ENCODE measurements around the gene RNF130. TPM values are rescaled to one million over a fixed set of nuclear protein-coding genes. Genes with fewer than 3 reads are reported as not detected.

The RNF130 gene
- polyA plus RNA-seq, 1 donor from 2014 or later, result 48.7 TPM

DNA sequence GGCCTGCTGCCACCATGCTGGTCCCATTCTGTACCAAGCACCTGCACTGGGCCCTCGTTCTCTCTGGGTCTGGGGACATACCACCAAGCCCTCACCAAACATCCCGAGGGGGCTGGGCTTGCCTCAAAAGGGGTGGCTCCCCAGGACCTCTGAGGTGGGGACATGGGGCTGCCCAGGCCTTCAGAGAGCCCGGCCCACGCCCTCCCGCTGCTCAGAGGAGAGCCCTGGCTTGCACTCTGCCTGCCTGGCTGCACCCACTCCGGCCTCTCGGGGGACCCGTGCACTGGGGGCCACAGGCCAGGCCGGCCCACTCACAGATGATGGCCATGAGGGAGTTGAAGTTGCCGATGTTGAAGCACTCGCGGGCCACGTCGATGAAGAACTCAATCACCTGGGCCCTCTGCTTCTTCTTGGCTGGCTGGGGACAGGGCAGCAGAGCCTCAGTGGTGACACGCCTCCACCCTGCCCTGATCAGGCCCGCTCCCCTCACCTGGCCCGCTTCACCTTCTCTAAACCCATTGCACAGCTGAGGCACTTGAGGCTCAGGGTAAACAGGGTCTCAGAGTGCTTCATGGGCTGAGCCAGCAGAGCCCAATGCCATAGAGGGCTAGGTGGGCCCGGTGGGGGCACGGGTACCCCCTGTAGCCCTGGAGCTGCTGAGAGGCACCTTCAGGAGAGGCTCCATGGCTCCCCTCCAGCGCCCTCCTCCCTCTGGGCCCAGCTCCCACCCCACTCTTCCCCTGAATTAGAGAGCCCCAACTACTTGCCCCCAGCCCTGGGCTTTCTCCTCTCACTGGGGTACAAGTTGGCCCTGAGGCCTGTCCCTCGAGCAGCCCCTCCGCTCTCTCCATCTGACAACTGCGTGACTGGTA lies 47.7 kb upstream of the RNF130 start:
- Histone ChIP-seq H3K27ac (ENCODE audit: low read length) (no peak overlapping the region), H3K4me2 (ENCODE audit: low read length) (no peak overlapping the region), H3K9ac (ENCODE audit: low read length) (no peak overlapping the region), H3K9me2 (ENCODE audit: insufficient read depth, low read length) (no peaks in the 10 kb centered on the region), H2AFZ (ENCODE audit: low read depth, low read length) (no peak overlapping the region), H4K20me1 (ENCODE audit: insufficient read depth) (no peaks in the 10 kb centered on the region), H3K79me2 (replicated peaks; ENCODE audit: insufficient read depth, low read length) (no peaks in the 10 kb centered on the region), H3K4me3 (ENCODE audit: low read length) (no peak overlapping the region), H3K36me3 (ENCODE audit: insufficient read depth, low read length) (no peaks in the 10 kb centered on the region), H3K9me3 (ENCODE audit: low read length) (no peaks in the 10 kb centered on the region), H3F3A (ENCODE audit: insufficient read depth, low read length, poor library complexity, severe bottlenecking) (no peaks in the 10 kb centered on the region), H3K27me3 (ENCODE audit: insufficient read depth, low read depth, low read length) (no peaks in the 10 kb centered on the region)
- no peak for TF ChIP-seq EZH2 (IDR thresholded peaks at IDR 0.05; ENCODE audit: borderline replicate concordance, insufficient read depth, low read length, poor library complexity, severe bottlenecking)
- no peak for TF ChIP-seq EP300 (conservative IDR thresholded peaks at IDR 0.05; ENCODE audit: poor library complexity, severe bottlenecking)
- no peak for TF ChIP-seq POLR2AphosphoS5 (IDR thresholded peaks at IDR 0.05)
- no peak for TF ChIP-seq TAF1 (IDR thresholded peaks at IDR 0.05; ENCODE audit: low read depth)
- TF ChIP-seq MXI1 (conservative IDR thresholded peaks at IDR 0.05; ENCODE audit: poor library complexity, severe bottlenecking), result no peak
- TF ChIP-seq, protein P1, sequence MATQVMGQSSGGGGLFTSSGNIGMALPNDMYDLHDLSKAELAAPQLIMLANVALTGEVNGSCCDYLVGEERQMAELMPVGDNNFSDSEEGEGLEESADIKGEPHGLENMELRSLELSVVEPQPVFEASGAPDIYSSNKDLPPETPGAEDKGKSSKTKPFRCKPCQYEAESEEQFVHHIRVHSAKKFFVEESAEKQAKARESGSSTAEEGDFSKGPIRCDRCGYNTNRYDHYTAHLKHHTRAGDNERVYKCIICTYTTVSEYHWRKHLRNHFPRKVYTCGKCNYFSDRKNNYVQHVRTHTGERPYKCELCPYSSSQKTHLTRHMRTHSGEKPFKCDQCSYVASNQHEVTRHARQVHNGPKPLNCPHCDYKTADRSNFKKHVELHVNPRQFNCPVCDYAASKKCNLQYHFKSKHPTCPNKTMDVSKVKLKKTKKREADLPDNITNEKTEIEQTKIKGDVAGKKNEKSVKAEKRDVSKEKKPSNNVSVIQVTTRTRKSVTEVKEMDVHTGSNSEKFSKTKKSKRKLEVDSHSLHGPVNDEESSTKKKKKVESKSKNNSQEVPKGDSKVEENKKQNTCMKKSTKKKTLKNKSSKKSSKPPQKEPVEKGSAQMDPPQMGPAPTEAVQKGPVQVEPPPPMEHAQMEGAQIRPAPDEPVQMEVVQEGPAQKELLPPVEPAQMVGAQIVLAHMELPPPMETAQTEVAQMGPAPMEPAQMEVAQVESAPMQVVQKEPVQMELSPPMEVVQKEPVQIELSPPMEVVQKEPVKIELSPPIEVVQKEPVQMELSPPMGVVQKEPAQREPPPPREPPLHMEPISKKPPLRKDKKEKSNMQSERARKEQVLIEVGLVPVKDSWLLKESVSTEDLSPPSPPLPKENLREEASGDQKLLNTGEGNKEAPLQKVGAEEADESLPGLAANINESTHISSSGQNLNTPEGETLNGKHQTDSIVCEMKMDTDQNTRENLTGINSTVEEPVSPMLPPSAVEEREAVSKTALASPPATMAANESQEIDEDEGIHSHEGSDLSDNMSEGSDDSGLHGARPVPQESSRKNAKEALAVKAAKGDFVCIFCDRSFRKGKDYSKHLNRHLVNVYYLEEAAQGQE (IDR thresholded peaks at IDR 0.05; ENCODE audit: borderline replicate concordance), result no peak

DNA sequence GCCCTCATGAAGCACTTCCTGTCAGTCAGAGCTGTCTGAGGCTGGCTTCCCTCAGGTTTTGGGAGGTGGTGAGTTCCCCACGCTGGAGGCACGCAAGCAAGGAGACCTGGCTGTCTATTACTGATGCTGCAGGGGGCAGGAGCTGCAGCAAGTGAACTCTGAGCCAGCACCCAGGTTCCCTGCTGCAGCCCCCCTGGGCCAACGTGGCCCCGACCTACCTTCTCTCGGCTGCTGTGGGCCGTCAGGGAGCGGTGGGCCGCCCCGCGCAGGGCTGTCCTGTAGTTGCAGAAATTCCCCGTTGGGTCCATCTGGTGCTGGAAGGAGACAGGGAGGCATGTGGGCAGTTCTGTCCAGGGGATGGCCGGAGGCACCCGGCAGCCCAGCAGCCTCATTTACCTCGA lies 46.8 kb upstream of the RNF130 start:
- Histone ChIP-seq H3K27me3 (ENCODE audit: insufficient read depth, low read depth, low read length) (no peaks in the 10 kb centered on the region), H3K36me3 (ENCODE audit: insufficient read depth, low read length) (no peaks in the 10 kb centered on the region), H3K4me3 (ENCODE audit: low read length) (no peak overlapping the region), H3F3A (ENCODE audit: insufficient read depth, low read length, poor library complexity, severe bottlenecking) (no peaks in the 10 kb centered on the region), H3K4me2 (ENCODE audit: low read length) (no peak overlapping the region), H3K9me3 (ENCODE audit: low read length) (no peaks in the 10 kb centered on the region), H4K20me1 (ENCODE audit: insufficient read depth) (no peaks in the 10 kb centered on the region), H3K9ac (ENCODE audit: low read length) (no peak overlapping the region), H2AFZ (ENCODE audit: low read depth, low read length) (no peak overlapping the region), H3K9me2 (ENCODE audit: insufficient read depth, low read length) (no peaks in the 10 kb centered on the region), H3K79me2 (replicated peaks; ENCODE audit: insufficient read depth, low read length) (no peaks in the 10 kb centered on the region), H3K27ac (ENCODE audit: low read length) (no peak overlapping the region)
- no peak for TF ChIP-seq TAF1 (IDR thresholded peaks at IDR 0.05; ENCODE audit: low read depth)
- no peak for TF ChIP-seq RAD21 (conservative IDR thresholded peaks at IDR 0.05)
- no peak for TF ChIP-seq POLR2AphosphoS5 (IDR thresholded peaks at IDR 0.05)
- TF ChIP-seq, protein P2, sequence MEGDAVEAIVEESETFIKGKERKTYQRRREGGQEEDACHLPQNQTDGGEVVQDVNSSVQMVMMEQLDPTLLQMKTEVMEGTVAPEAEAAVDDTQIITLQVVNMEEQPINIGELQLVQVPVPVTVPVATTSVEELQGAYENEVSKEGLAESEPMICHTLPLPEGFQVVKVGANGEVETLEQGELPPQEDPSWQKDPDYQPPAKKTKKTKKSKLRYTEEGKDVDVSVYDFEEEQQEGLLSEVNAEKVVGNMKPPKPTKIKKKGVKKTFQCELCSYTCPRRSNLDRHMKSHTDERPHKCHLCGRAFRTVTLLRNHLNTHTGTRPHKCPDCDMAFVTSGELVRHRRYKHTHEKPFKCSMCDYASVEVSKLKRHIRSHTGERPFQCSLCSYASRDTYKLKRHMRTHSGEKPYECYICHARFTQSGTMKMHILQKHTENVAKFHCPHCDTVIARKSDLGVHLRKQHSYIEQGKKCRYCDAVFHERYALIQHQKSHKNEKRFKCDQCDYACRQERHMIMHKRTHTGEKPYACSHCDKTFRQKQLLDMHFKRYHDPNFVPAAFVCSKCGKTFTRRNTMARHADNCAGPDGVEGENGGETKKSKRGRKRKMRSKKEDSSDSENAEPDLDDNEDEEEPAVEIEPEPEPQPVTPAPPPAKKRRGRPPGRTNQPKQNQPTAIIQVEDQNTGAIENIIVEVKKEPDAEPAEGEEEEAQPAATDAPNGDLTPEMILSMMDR (IDR thresholded peaks at IDR 0.05; ENCODE audit: poor library complexity, severe bottlenecking), result no peak
- TF ChIP-seq, protein P1 (IDR thresholded peaks at IDR 0.05; ENCODE audit: borderline replicate concordance), result no peak
- no peak for TF ChIP-seq MXI1 (conservative IDR thresholded peaks at IDR 0.05; ENCODE audit: poor library complexity, severe bottlenecking)
- no peak for TF ChIP-seq SMC3 (conservative IDR thresholded peaks at IDR 0.05; ENCODE audit: poor library complexity)
- TF ChIP-seq EZH2 (IDR thresholded peaks at IDR 0.05; ENCODE audit: borderline replicate concordance, insufficient read depth, low read length, poor library complexity, severe bottlenecking), result no peak
- no peak for TF ChIP-seq EP300 (conservative IDR thresholded peaks at IDR 0.05; ENCODE audit: poor library complexity, severe bottlenecking)

Data from neural cell (in vitro differentiated cells).